ENCODE measurements around the gene GLRX5. TPM values are rescaled to one million over a fixed set of nuclear protein-coding genes. Genes with fewer than 3 reads are reported as not detected.

The GLRX5 gene
- total RNA-seq, 1 donor from 2014 or later: 43.7 TPM

GRCh38 chr14:95515596-95516552 lies 19.0 kb upstream of the GLRX5 start:
- Mint-ChIP-seq H3K9me3 (no peaks in the 10 kb centered on the region), H3K27me3 (no peaks in the 10 kb centered on the region), H3K4me3 (peak overlapping the region; percentile 95), H3K36me3 (ENCODE audit: low read depth) (peaks cover 16% of the 10 kb centered on the region), H3K27ac (peak overlapping the region; percentile 90), H3K4me1 (peaks cover 60% of the 10 kb centered on the region)
- DNase-seq: peak; percentile 96
- intact Hi-C loops (cut with micrococcal nuclease): loop anchor here (1.0 to 2.0 kb wide), 4 partner anchors 11 to 74 kb away; no protein-coding TSS in a partner anchor

GRCh38 chr14:95516554-95517181 lies 18.2 kb upstream of the GLRX5 start, which contains the start of gene SYNE3:
SYNE3 (minus strand) TSS chr14:95516650; CDS start chr14:95475821, 40,829 bp downstream.
- Mint-ChIP-seq H3K9me3 (no peaks in the 10 kb centered on the region), H3K36me3 (ENCODE audit: low read depth) (peaks cover 13% of the 10 kb centered on the region), H3K4me3 (peak within 1 kb of the TSS; percentile 95), H3K27ac (peak within 1 kb of the TSS; percentile 98), H3K27me3 (no peaks in the 10 kb centered on the region), H3K4me1 (peaks cover 60% of the 10 kb centered on the region)
- peak; percentile 93 for DNase-seq
- intact Hi-C loops (cut with micrococcal nuclease): loop anchor here (1.0 to 2.0 kb wide), 4 partner anchors 11 to 74 kb away; no protein-coding TSS in a partner anchor

GRCh38 chr14:95518045-95518751 lies 16.7 kb upstream of the GLRX5 start:
- intact Hi-C loops (cut with micrococcal nuclease): no loop called here
- no peaks in the 10 kb centered on the region for H3K9me3 Mint-ChIP-seq
- peaks cover 5% of the 10 kb centered on the region for H3K36me3 Mint-ChIP-seq (ENCODE audit: low read depth)
- peak overlapping the region; percentile 98 for H3K27ac Mint-ChIP-seq
- DNase-seq: peak; percentile 66
- H3K4me1 Mint-ChIP-seq: peaks cover 66% of the 10 kb centered on the region
- no peaks in the 10 kb centered on the region for H3K27me3 Mint-ChIP-seq
- H3K4me3 Mint-ChIP-seq: peak overlapping the region; percentile 82

GRCh38 chr14:95519699-95520098 lies 15.2 kb upstream of the GLRX5 start:
- intact Hi-C loops (cut with micrococcal nuclease): loop anchor here (5.0 kb wide), 1 partner anchor 252 kb away; no protein-coding TSS in a partner anchor
- Mint-ChIP-seq H3K27ac (peak overlapping the region; percentile 98), H3K36me3 (ENCODE audit: low read depth) (peaks cover 5% of the 10 kb centered on the region), H3K27me3 (no peaks in the 10 kb centered on the region), H3K4me1 (peaks cover 76% of the 10 kb centered on the region), H3K4me3 (peak overlapping the region; percentile 71), H3K9me3 (no peaks in the 10 kb centered on the region)
- peak; percentile 90 for DNase-seq

- H3K9me3 Mint-ChIP-seq: no peaks in the 10 kb centered on the region
- intact Hi-C loops (cut with micrococcal nuclease): loop anchor here (5.0 kb wide), 1 partner anchor 253 kb away; no protein-coding TSS in a partner anchor
- peaks cover 2% of the 10 kb centered on the region for H3K36me3 Mint-ChIP-seq (ENCODE audit: low read depth)
- peaks cover 78% of the 10 kb centered on the region for H3K4me1 Mint-ChIP-seq
- peak; percentile 69 for DNase-seq
- H3K27me3 Mint-ChIP-seq: no peaks in the 10 kb centered on the region
- peak overlapping the region; percentile 98 for H3K27ac Mint-ChIP-seq
- peak overlapping the region; percentile 71 for H3K4me3 Mint-ChIP-seq
Observed at GRCh38 chr14:95520346-95520745, 14.5 kb upstream of the GLRX5 start.

- intact Hi-C loops (cut with micrococcal nuclease): loop anchor here (5.0 kb wide), 1 partner anchor 254 kb away; no protein-coding TSS in a partner anchor
- Mint-ChIP-seq H3K4me3 (no peak overlapping the region), H3K27ac (no peak overlapping the region), H3K9me3 (no peaks in the 10 kb centered on the region), H3K36me3 (ENCODE audit: low read depth) (no peaks in the 10 kb centered on the region), H3K27me3 (no peaks in the 10 kb centered on the region), H3K4me1 (peaks cover 80% of the 10 kb centered on the region)
- DNase-seq: no peak
Observed at GRCh38 chr14:95521001-95521400, 13.8 kb upstream of the GLRX5 start.

GRCh38 chr14:95522116-95522515 lies 12.7 kb upstream of the GLRX5 start:
- H3K4me3 Mint-ChIP-seq: peak overlapping the region; percentile 76
- no peak for DNase-seq

GRCh38 chr14:95522556-95522955 lies 12.3 kb upstream of the GLRX5 start:
- intact Hi-C loops (cut with micrococcal nuclease): loop anchor here (5.0 kb wide), 1 partner anchor 255 kb away; no protein-coding TSS in a partner anchor
- H3K27ac Mint-ChIP-seq: peak overlapping the region; percentile 96
- no peaks in the 10 kb centered on the region for H3K9me3 Mint-ChIP-seq
- H3K36me3 Mint-ChIP-seq (ENCODE audit: low read depth): no peaks in the 10 kb centered on the region
- H3K4me1 Mint-ChIP-seq: peaks cover 87% of the 10 kb centered on the region
- H3K4me3 Mint-ChIP-seq: peak overlapping the region; percentile 76
- no peaks in the 10 kb centered on the region for H3K27me3 Mint-ChIP-seq
- peak; percentile 66 for DNase-seq

More at GRCh38 chr14:95522116-95522515, 12.7 kb upstream of the GLRX5 start:
- intact Hi-C loops (cut with micrococcal nuclease): loop anchor here (5.0 kb wide), 1 partner anchor 255 kb away; no protein-coding TSS in a partner anchor
- no peaks in the 10 kb centered on the region for H3K9me3 Mint-ChIP-seq
- peak overlapping the region; percentile 96 for H3K27ac Mint-ChIP-seq
- H3K4me1 Mint-ChIP-seq: peaks cover 87% of the 10 kb centered on the region
- H3K36me3 Mint-ChIP-seq (ENCODE audit: low read depth): no peaks in the 10 kb centered on the region
- H3K27me3 Mint-ChIP-seq: no peaks in the 10 kb centered on the region

GRCh38 chr14:95523051-95523814 lies 11.6 kb upstream of the GLRX5 start:
- Mint-ChIP-seq H3K27me3 (no peaks in the 10 kb centered on the region), H3K36me3 (ENCODE audit: low read depth) (no peaks in the 10 kb centered on the region), H3K27ac (peak overlapping the region; percentile 96), H3K4me1 (peaks cover 81% of the 10 kb centered on the region), H3K9me3 (no peaks in the 10 kb centered on the region), H3K4me3 (peak overlapping the region; percentile 76)
- intact Hi-C loops (cut with micrococcal nuclease): loop anchor here (1.0 to 5.0 kb wide), 4 partner anchors 11 to 256 kb away; no protein-coding TSS in a partner anchor
- peak; percentile 87 for DNase-seq

GRCh38 chr14:95523815-95524448 lies 10.9 kb upstream of the GLRX5 start:
- H3K4me1 Mint-ChIP-seq: peaks cover 75% of the 10 kb centered on the region

GRCh38 chr14:95524706-95525512 lies 9.9 kb upstream of the GLRX5 start:
- Mint-ChIP-seq H3K27ac (peak overlapping the region; percentile 96), H3K9me3 (no peaks in the 10 kb centered on the region), H3K27me3 (no peaks in the 10 kb centered on the region), H3K4me3 (peak overlapping the region; percentile 76), H3K36me3 (ENCODE audit: low read depth) (peaks cover 5% of the 10 kb centered on the region), H3K4me1 (peaks cover 68% of the 10 kb centered on the region)
- intact Hi-C loops (cut with micrococcal nuclease): loop anchor here (5.0 kb wide), 1 partner anchor 258 kb away; no protein-coding TSS in a partner anchor
- no peak for DNase-seq

More at GRCh38 chr14:95523815-95524448, 10.9 kb upstream of the GLRX5 start:
- intact Hi-C loops (cut with micrococcal nuclease): loop anchor here (1.0 to 5.0 kb wide), 4 partner anchors 10 to 257 kb away; no protein-coding TSS in a partner anchor
- Mint-ChIP-seq H3K36me3 (ENCODE audit: low read depth) (no peaks in the 10 kb centered on the region), H3K27ac (peak overlapping the region; percentile 96), H3K4me3 (peak overlapping the region; percentile 76), H3K9me3 (no peaks in the 10 kb centered on the region), H3K27me3 (no peaks in the 10 kb centered on the region)
- peak; percentile 81 for DNase-seq
